Endometrial microvascular endothelial cells (primary cell): Measurements from ENCODE around the gene EDA. TPM values are rescaled to one million over a fixed set of nuclear protein-coding genes. Genes with fewer than 3 reads are reported as not detected.
"Not testable (repeated sequence)": the region's sequence is repeated elsewhere in the genome, so short reads cannot be mapped to it uniquely, and the experiment has no call there.

Experiments used
- in situ Hi-C: cut with HindIII; loops from 2 replicates; pipeline ENCODE4 v1.10.0; 2017; ENCODE audit warnings: low sequenced_read_pairs, low pct_unique_long_range_greater_than_20kb; ENCODE audit errors: inconsistent ontology term
- total RNA-seq: library from RNA; depleted of rRNA; stranded (reverse); fragments of >200 nt; gene quantifications from one replicate; pipeline ENCODE4 v1.2.3, GENCODE V29; 2015; ENCODE audit errors: inconsistent ontology term

The EDA gene
- total RNA-seq, 1 donor from 2014 or later, result not detected

GRCh38 chrX:69724307-69724706, 108.4 kb downstream of the EDA start:
- in situ Hi-C loops, result no loop called here

DNA sequence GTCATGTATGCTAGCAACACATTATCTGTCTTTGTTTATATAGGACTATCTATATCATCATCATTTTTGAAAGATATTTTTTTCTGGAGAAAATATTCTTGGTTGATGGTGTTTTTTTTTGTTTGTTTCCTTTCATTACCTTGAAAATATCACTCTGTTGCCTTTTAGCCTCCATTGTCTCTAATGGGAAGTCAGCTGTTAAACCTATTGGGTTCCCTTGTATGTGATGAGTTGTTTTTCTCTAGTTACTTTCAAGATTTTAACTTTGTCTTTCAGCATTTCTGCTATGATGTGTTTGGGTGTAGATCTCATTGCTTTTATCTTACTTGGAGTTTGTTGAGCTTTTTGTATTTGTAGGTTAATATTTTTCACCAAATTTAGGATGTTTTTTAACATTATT, 124.4 kb downstream of the EDA start:
- in situ Hi-C loops, result no loop called here

DNA sequence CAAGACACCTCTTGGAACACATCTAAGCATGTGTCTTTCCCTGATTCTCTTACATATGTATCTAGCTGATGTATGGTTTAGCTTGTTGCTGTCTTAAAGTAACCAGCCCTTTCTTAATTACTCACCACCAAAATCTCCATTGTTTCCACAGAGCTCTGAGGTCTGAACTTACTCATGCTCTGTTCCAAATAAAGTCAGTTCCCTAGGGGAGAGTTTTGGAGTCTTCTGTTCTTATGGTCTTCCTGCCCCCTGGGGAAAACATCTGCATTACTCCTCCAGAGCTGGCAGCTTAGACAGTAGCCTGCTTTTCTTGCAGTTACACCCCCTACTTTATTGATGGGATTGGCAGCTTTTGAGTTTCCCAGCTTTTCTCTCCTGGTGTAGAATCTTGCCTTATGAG, 125.8 kb downstream of the EDA start:
- in situ Hi-C loops, result no loop called here

DNA sequence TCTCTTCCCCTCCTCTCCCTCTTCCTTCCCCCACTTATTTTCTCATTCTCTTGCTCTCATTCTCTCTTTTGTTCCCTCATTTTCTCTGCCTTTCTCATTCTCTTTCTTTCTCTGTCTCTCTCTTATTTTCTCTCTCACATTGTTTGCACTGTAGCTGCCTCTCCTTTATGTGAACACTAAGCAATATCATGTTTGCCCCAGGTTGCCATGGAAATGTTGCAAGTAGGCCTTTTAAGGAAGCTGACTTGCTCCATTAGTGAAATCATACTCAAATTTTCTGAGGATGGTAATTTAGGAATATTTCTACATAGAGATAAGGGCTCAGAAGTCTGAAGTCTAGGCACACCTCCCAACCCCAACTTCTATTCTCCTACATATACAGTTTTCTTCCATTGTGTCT, 130.1 kb downstream of the EDA start:
- in situ Hi-C loops, result no loop called here

GRCh38 chrX:69748055-69748454, 132.1 kb downstream of the EDA start:
- in situ Hi-C loops, result no loop called here

DNA sequence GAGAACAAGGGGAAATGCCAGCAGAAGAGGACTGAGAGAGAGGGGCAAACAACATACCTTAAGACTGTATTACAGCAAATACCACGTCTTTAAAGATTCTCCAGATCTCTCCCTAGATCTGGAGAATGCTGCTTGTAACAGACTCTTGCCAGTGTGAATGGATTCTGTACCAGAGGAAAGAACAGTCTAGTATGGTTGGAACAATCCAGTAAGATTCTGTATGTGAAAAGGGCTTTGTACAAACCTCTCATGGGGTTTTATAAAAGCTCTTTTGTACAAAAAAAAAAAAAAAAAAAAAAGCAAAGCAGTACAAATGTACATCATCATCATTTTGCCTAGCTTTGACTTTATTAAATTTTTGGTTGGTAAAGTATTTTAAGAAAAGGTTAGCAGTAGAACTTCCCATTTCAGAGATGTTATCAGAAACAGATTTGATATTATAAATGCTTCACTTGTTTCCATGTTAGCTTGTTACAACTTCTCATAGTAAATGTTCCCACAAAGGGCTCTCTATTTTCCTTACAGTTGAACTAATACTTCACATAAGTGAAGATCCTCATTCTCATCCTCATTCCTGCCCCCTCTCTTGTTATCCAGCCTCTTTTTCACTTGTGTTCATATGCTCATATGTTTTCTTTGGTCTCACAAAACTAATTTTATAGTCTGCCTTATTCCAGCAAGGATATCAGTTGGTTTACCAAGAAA, 144.2 kb downstream of the EDA start:
- in situ Hi-C loops, result no loop called here

- in situ Hi-C loops, result no loop called here
Observed at GRCh38 chrX:69761633-69762032, 145.7 kb downstream of the EDA start.

GRCh38 chrX:69762340-69762739, 146.4 kb downstream of the EDA start:
- in situ Hi-C loops, result no loop called here

- in situ Hi-C loops, result no loop called here
Observed at GRCh38 chrX:69793260-69793935, 177.5 kb downstream of the EDA start.

DNA sequence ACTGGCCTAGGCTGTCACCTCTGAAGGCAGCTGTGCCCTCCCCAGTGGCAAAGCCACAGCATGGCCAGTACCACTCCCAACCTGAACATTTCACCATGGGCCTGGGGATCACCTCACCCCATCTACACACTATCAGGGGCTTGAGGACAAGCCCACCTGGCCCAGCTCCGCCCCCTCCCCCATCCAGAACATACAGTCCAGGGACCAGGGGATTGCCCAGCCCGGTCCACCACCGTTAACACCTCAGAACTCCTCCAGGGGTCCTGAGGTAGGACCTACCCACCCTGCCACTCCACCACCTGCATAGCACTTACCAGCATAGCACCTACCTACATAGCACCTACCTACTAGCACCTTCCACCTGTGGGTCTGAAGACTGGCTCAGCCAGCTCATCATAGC, 179.8 kb downstream of the EDA start:
- in situ Hi-C loops, result no loop called here

GRCh38 chrX:69807400-69807799, 191.5 kb downstream of the EDA start:
- in situ Hi-C loops, result no loop called here

- in situ Hi-C loops, result no loop called here
Observed at GRCh38 chrX:69808375-69808774, 192.5 kb downstream of the EDA start.

GRCh38 chrX:69813677-69814076, 197.8 kb downstream of the EDA start:
- in situ Hi-C loops, result no loop called here

GRCh38 chrX:69815063-69815462, 199.2 kb downstream of the EDA start:
- in situ Hi-C loops, result no loop called here

DNA sequence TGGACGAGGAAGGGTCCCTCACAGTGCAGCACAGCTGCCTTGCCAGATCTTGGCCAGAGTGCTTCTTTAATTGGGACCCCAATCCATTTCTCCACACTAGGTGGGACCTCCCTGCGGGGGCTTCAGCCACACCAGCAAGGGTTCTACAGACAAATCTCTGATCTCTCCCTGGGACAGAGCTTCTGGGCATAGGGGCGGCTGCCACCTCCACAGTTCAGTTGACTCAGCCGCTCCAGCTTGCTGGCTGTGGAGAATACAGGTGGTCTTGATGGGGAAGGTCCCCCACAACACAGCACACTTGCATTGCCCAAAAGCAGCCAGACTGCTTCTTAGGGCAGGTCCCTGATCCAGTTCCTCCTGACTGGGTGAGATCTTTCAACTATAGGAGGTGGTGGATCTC, 199.6 kb downstream of the EDA start:
- in situ Hi-C loops, result no loop called here

- in situ Hi-C loops, result no loop called here
Observed at GRCh38 chrX:69844636-69845035, 228.7 kb downstream of the EDA start.

DNA sequence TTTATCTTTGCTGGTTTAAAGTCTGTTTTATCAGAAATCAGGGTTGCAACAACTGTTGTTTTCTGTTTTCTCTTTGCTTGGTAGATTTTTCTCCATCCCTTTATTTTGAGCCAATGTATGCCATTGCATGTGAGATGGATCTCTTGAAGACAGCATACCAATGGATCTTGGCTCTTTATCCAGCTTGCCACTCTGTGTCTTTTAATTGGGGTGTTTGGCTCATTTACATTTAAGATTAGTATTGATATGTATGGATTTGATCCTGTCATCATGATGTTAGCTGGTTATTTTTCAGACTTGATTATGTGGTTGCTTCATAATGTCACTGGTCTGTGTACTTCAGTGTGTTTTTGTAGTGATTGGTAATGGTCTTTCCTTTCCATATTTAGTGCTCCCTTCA, 244.1 kb downstream of the EDA start:
- in situ Hi-C loops, result not testable (repeated sequence)

DNA sequence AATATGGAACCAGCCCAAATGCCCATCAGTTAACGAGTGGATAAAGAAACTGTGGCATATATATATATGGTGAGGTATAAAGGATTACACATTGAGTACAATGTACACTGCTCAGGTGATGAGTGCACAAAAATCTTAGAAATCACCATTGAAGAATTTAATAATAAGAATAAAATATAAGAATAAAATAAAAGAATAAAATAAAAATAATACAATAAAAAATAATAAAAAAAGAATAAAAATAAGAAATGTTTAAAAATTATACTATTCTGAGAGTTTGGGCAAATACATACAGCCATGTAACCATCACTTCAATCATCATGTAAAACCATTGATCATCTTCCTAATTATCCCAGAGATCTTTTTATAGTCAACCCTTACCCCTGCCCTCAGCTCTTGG, 260.3 kb downstream of the EDA start:
- in situ Hi-C loops, result no loop called here

DNA sequence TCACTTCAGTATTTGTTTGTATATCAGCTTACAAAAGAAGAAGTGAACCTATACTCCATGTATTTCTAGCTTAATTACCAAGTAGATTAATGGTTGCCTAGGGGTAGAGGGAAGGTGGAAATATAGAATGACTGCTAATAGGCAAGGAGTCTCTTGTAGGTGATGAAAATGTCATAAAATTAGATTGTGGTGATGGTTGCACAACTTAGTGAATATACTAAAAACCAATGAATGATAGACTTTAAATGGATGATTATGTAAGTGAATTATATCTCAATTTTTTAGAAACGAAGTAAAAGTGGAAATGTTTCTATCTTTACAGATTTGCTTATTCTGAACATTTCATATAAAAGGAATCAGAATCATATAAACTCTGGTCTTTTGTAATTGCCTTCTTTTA, 268.3 kb downstream of the EDA start:
- in situ Hi-C loops, result no loop called here

DNA sequence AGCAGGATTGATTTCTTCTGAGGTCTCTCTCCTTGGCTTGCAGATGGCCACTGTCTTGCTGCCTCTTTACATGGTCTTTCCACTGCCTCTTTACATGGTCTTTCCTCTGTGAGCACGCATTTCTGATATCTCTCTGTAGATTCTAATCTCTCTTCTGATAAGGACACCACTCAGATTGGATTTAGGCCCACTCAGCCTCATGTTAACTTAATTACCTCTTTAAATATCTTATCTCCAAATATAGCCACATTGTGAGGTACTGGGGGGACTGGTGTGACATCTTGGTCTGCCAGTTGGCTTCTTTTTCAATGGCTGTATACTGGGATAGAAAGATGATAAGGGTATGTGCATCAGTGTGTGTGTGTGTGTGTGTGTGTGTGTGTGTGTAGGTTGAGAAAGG, 280.1 kb downstream of the EDA start:
- in situ Hi-C loops, result no loop called here

DNA sequence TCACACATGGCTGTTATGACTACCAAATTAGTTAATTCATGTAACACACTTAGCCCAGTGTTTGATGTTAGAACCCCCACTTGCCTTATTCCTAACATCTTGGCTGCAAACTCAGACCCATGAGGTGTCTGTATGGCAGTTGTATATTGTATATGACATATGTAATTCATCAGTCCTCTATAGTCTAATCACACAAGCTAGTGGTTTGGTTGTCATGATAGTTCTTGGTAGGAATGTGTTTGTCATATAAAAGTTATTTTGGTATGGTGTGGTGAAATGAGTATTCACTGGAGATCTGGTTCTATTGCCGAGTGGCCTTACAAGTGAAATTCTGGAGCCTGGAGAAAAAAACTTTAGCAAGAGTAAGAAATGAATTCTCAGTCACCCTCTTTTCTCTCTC, 284.6 kb downstream of the EDA start:
- in situ Hi-C loops, result no loop called here
